ENCODE measurements around the gene NLRP3.
"Not testable (repeated sequence)": the region's sequence is repeated elsewhere in the genome, so short reads cannot be mapped to it uniquely, and the experiment has no call there.

NLRP3 gene

GRCh38 chr1:247440001-247440620 is 24.1 kb downstream of the NLRP3 start:
- no peak for DNase-seq

GRCh38 chr1:247441606-247442005 is 25.6 kb downstream of the NLRP3 start:
- no peak for DNase-seq

GRCh38 chr1:247442164-247442563 is 26.2 kb downstream of the NLRP3 start:
- no peak for DNase-seq

GRCh38 chr1:247443641-247444040 is 27.7 kb downstream of the NLRP3 start:
- no peak for DNase-seq

GRCh38 chr1:247444571-247444970 is 28.6 kb downstream of the NLRP3 start:
- DNase-seq = no peak

GRCh38 chr1:247445526-247446356 is 29.8 kb downstream of the NLRP3 start:
- no peak for DNase-seq

- DNase-seq = no peak
Observed at GRCh38 chr1:247447162-247447909, 31.4 kb downstream of the NLRP3 start.

- peak in 1 of 2 experiments; percentile 57 for DNase-seq
Observed at GRCh38 chr1:247448107-247448791, 32.3 kb downstream of the NLRP3 start.

GRCh38 chr1:247451388-247452010 is 35.5 kb downstream of the NLRP3 start:
- DNase-seq = no peak

GRCh38 chr1:247452447-247453039 is 36.6 kb downstream of the NLRP3 start:
- no peak for DNase-seq

GRCh38 chr1:247453245-247453644 is 37.3 kb downstream of the NLRP3 start:
- no peak for DNase-seq

GRCh38 chr1:247453997-247454396 is 38.0 kb downstream of the NLRP3 start:
- no peak for DNase-seq

- no peak for DNase-seq
Observed at GRCh38 chr1:247456021-247456420, 40.0 kb downstream of the NLRP3 start.

- DNase-seq = no peak
Observed at GRCh38 chr1:247456914-247457639, 41.1 kb downstream of the NLRP3 start.

- DNase-seq = no peak
Observed at GRCh38 chr1:247459507-247459906, 43.5 kb downstream of the NLRP3 start.

GRCh38 chr1:247465796-247466195 is 49.8 kb downstream of the NLRP3 start:
- DNase-seq = no peak

- DNase-seq = no peak
Observed at GRCh38 chr1:247467129-247467528, 51.2 kb downstream of the NLRP3 start.

- no peak for DNase-seq
Observed at GRCh38 chr1:247468481-247469140, 52.6 kb downstream of the NLRP3 start.

GRCh38 chr1:247469141-247469535 is 53.2 kb downstream of the NLRP3 start:
- no peak for DNase-seq

- not testable (repeated sequence) for DNase-seq
Observed at GRCh38 chr1:247470942-247471429, 55.0 kb downstream of the NLRP3 start.
